Adipose tissue (tissue), 3 donors: ENCODE measurements around the gene GPR146. TPM values are rescaled to one million over a fixed set of nuclear protein-coding genes. Genes with fewer than 3 reads are reported as not detected.

Source experiments
- H3K27ac ChIP-seq: one replicate; pipeline ENCODE4 v1.5.1; 2013; ENCODE audit warnings: low read depth, low read length
- WGBS, 3 donors: extraction: QIAGEN DNeasy Blood & Tissue Kit; methylation state at CpG; one replicate each; pipeline ENCODE4 v1.1.7; 2013; 5-methylcytosine and 5-hydroxymethylcytosine counted together
- polyA plus RNA-seq, 3 donors: library from polyadenylated mRNA; stranded (reverse); fragments of 200-250 nt; gene quantifications; one replicate each; pipeline ENCODE4 v1.2.3, GENCODE V29; 2013
- donor health status: healthy with polysubstance abuse.
- donor health status: Bipolar disorder and iron deficiency.
- donor health status: healthy.

The GPR146 gene
- polyA plus RNA-seq, 3 donors, result 18.4 to 71.2 (median 41.9) TPM

DNA sequence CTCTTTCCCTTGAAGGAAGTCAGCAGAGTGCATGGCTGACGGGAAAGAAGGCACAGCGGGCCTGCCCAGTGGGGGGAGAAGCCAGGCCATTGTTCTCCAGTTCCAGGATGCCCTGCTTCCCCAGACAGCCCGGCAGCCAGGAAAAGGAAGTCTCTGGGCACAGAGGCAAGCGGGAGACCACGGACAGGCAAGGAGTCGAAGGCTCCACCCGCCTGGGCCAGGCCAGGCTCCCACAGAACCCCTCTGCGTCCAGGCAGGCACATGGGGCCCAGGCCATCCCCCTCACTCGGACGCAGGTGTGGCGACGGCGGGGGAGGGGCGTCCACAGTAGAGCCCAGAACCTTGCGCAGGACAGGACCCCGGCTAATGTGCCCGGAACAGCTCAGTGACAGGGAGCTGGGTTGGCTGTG lies 8.7 kb downstream of the GPR146 start:
- no peak overlapping the region for H3K27ac ChIP-seq

DNA sequence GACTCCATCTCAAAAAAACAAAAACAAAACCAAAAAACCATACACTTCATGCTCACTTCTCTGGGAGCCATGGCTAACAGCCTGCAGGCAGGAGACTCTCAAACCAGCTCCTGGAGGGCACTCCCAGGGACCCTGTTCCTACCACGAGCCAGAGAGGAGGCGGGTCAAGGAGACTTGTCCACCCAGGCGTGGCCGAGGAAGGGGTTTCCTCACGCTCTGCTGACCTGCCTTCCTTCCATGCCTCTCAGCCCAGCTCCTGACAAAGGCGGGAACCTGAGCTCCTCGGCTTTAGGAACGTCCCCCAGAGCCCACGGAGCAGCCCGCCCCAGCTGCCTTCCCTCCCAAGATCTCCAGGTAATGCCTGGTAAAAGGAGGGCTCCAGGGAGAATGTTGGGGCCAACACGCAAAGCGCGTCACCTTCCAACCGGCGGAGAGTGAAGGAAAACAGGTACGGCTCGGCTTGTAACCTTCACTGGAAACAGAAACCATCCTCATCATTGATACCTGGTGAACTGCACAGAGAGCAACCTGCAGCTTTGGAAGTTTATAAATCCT lies 9.5 kb downstream of the GPR146 start:
- no peak overlapping the region for H3K27ac ChIP-seq
- 81 to 88% (median 82%) methylated on average over 17 of the region's 17 CpGs for WGBS, 3 donors

More for the DNA sequence above, 8.7 kb downstream of the GPR146 start:
- 55 to 86% (median 63%) methylated on average over 17 of the region's 17 CpGs for WGBS, 3 donors

DNA sequence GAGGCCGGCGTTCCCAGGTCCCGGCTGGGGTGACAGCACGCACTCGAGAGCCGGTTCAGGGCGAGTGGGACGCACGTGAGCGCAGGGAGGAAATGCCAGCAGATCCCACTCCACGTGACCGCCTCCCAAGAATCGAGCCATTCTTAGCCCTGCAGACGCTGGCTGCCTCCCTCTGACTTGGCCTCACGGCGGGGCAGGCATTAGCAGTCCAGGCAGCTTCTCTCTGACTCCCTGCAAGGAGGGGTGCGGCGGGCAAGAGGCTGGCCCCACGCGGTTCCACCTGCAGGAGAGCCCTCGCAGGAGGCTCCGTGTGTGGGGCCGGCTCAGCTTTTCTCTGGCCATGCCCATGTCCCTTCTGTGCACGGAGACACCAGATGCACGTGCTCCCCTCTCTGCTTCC lies 10.1 kb downstream of the GPR146 start:
- 40 to 74% (median 59%) methylated on average over 21 to 25 of the region's 25 CpGs for WGBS, 3 donors
- no peak overlapping the region for H3K27ac ChIP-seq

DNA sequence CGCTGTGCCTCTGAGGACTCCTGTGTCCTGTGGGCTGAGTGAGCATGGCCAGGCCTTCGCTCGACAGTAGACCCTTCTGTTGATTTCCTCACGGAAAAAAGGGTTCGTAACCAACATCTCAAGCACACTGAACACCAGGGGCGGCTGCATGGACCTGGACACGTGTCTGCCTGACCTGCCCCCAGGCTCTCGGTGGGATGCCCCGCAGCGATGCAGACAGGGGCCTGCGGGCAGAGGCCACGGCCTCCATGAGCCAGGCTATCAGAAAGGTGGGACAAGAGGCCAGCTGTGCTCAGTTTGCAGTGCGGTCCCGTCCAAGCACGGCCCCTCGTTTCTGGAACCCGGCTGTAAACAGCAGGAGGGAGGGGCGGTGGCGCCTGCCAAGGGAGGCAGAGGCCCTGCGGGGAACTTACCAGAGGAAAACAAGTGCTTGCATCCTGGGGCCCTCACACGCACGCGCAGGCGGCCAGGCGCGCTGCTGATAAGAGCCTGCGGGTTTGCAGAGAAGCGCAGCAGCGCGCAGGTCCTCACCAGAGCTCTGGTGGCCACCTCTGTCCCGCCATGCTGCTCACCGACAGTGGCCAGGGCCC lies 10.6 kb downstream of the GPR146 start:
- H3K27ac ChIP-seq, result no peak overlapping the region
- WGBS, 3 donors, result 8 to 63% (median 17%) methylated on average over 31 to 32 of the region's 32 CpGs

DNA sequence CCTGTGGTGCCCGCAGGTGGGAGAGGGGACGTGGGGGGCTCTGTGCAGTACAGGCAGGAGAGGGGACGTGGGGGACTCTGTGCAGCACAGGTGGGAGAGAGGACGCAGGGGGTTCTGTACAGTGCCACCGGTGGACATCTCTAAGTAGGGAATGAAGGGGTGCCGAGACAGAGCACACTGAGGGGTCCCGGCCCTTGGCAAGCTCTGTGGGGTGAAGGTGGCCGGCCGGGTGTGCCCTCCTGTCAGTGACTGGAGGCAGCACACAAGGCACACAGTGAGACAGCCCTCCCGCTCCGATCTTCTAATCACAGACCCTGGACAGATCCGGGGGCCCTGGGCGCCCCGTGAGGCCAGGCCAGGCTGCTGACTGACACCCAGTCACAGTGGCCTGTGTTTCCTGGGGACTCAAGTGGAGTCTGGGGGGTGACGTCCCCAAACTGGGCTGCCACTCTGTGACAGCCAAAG lies 11.2 kb downstream of the GPR146 start:
- H3K27ac ChIP-seq, result no peak overlapping the region
- 22 to 67% (median 28%) methylated on average over 14 to 15 of the region's 15 CpGs for WGBS, 3 donors

DNA sequence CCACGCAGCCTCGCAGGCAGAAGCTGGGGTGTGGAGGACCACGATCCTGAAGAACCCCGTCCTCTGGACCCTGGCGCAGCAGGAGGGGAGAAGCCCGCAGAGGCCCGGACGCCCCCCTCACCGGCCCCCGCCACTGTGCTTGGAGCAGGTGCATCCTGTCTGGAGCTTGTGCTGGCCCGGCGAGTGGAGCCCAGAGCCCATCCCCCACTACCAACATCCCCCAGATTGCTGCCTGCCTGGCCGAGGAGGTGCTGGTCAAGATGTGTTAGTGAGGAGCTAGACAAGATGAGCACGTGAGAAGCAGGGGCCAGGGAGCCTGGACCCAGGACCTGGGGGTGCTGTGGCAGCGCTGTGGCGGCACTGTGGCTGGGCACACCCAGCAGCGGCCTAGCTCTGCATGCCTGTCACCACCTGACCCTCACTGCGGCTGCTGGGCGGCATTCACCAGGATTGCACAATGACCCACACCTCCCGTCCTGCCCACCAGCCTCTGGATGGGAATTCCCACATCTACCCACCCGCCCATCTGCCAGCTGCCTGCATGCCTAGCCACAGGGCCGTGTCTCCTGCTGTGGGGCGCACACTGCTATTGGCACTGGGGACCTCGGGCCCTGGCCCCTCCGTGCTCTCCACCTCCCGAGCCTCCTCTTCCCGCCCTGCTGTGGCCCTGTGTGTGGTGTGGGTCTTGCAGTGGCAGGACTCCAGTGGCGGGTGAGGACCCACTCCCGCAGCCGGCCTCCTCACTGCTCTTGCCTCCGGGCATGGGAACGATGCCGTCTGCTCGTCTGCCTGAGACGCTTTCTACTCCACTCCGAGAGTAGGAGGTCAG lies 11.8 kb downstream of the GPR146 start:
- WGBS, 3 donors, result 37 to 77% (median 46%) methylated on average over 36 of the region's 36 CpGs
- H3K27ac ChIP-seq, result no peak overlapping the region

DNA sequence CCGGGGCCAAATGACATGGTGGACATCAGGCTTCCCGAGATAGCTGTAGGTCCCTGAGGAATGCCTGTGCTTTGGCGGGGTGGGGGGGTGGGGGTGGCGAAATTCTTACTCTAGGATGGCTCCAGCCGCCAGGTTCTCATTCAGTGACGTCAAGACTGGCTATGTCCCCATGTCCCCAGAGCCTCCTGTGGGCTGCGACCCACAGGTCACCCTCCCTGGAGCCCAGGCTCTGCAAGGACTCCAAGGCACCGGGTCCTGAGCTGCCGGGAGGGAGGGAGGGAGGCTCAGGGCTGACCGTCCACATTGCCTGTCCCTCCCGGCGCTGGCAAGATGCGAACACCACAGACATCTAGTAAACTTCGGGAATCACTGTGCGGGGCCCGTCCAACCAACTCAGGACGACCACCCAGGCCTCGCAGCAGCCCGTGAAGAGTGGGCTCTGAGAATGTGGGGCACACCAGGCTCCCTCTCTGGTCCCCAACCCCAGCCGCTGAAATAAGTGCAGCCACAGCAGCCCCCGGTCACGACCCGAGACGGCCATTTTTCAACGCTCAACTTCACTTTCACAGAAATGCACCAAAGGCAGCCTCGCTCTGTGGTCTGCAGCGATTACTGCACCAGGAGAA lies 12.6 kb downstream of the GPR146 start:
- no peak overlapping the region for H3K27ac ChIP-seq
- 77 to 88% (median 84%) methylated on average over 27 of the region's 27 CpGs for WGBS, 3 donors

DNA sequence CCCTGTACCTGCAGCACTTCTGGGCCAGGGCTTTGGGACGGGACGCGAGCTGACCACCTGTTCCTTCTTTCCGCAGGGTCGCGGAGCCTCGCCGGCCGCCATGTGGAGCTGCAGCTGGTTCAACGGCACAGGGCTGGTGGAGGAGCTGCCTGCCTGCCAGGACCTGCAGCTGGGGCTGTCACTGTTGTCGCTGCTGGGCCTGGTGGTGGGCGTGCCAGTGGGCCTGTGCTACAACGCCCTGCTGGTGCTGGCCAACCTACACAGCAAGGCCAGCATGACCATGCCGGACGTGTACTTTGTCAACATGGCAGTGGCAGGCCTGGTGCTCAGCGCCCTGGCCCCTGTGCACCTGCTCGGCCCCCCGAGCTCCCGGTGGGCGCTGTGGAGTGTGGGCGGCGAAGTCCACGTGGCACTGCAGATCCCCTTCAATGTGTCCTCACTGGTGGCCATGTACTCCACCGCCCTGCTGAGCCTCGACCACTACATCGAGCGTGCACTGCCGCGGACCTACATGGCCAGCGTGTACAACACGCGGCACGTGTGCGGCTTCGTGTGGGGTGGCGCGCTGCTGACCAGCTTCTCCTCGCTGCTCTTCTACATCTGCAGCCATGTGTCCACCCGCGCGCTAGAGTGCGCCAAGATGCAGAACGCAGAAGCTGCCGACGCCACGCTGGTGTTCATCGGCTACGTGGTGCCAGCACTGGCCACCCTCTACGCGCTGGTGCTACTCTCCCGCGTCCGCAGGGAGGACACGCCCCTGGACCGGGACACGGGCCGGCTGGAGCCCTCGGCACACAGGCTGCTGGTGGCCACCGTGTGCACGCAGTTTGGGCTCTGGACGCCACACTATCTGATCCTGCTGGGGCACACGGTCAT lies 13.3 kb downstream of the GPR146 start:
- 93 to 97% (median 96%) methylated on average over 60 to 62 of the region's 62 CpGs for WGBS, 3 donors
- H3K27ac ChIP-seq, result no peak overlapping the region

DNA sequence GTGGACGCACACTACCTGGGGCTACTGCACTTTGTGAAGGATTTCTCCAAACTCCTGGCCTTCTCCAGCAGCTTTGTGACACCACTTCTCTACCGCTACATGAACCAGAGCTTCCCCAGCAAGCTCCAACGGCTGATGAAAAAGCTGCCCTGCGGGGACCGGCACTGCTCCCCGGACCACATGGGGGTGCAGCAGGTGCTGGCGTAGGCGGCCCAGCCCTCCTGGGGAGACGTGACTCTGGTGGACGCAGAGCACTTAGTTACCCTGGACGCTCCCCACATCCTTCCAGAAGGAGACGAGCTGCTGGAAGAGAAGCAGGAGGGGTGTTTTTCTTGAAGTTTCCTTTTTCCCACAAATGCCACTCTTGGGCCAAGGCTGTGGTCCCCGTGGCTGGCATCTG lies 14.0 kb downstream of the GPR146 start:
- H3K27ac ChIP-seq, result no peak overlapping the region
- WGBS, 3 donors, result 89 to 92% (median 91%) methylated on average over 13 of the region's 13 CpGs

DNA sequence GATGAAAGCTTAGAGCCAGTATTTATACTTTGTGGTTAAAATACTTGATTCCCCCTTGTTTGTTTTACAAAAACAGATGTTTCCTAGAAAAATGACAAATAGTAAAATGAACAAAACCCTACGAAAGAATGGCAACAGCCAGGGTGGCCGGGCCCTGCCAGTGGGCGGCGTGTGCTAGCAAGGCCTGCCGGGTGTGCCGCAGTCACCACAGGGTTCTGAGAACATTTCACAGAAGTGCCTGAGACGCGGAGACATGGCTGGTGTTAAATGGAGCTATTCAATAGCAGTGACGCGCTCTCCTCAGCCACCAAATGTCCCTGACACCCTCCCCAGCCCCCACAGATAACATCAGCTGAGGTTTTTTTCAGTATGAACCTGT lies 14.5 kb downstream of the GPR146 start:
- H3K27ac ChIP-seq, result no peak overlapping the region
- 83 to 84% (median 84%) methylated on average over 10 of the region's 10 CpGs for WGBS, 3 donors

DNA sequence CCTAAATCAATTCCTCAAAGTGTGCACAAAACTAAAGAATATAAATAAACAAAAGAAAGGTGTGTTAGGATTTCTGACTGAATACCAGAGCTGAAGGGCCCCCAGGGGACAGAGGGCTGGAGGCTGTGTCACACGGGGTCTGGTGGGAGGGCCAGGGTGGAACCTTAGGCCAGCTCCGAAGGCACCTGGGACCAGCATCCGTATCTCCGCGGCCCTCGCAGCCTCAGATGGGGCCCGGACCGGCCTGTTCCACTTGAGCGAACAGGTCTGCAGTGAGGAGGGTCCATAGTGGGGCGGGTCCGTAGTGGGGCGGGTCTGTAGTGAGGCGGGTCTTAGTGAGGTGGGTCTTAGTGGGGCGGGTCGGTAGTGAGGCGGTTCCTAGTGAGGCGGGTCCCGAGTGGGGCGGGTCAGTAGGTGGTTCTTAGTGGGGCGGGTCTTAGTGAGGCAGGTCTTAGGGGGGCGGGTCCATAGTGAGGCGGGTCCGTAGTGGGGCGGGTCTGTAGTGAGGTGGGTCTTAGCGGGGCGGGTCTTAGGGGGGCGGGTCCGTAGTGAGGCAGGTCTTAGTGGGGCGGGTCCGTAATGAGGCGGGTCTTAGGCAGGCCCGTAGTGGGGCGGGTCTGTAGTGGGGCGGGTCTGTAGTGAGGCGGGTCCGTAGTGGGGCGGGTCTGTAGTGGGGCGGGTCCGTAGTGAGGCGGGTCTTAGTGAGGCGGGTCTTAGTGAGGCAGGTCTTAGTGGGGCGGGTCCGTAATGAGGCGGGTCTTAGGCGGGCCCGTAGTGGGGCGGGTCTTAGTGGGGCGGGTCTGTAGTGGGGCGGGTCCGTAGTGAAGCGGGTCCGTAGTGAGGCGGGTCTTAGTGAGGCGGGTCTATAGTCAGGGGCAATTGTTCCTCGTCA lies 15.1 kb downstream of the GPR146 start:
- 39 to 54% (median 46%) methylated on average over 33 to 54 of the region's 55 CpGs for WGBS, 3 donors
- H3K27ac ChIP-seq, result no peak overlapping the region

DNA sequence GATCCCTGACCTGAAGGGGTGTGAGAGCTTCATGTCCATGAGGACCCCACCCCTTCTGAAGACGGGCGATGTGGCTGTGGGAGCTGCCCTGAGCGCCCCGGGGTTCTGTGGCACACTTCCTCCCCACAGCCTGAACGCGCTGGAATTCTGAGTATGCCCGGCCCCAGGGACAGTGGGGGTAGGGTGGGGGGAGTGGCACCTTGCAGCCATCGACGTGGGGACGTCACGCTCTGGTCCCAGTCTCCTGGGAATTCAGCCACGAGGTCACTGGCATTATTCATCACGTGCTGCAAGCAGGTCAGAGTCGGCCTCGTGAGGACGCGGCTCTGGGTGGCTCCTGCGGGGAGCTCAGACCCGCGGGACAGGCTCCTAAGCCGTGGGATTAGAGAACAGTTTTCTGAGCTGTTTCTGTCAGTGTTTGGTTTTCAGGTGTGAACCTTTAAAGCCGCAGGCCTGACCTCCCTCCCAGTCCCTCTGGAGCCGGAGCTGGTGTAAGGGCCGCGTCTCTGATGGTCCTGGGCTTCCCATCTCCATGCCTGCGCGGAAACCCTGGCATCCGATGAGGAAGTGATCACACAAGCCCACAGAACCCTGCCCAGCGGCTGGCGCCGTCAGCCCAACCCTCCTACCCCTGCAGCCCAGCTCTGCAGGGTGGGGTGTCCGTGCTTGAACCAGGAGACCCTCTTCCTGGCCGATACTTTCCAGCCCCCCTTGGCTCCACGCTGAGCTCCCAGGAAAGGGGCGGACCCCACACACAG lies 16.1 kb downstream of the GPR146 start:
- no peak overlapping the region for H3K27ac ChIP-seq
- WGBS, 3 donors, result 31 to 43% (median 38%) methylated on average over 35 of the region's 35 CpGs

DNA sequence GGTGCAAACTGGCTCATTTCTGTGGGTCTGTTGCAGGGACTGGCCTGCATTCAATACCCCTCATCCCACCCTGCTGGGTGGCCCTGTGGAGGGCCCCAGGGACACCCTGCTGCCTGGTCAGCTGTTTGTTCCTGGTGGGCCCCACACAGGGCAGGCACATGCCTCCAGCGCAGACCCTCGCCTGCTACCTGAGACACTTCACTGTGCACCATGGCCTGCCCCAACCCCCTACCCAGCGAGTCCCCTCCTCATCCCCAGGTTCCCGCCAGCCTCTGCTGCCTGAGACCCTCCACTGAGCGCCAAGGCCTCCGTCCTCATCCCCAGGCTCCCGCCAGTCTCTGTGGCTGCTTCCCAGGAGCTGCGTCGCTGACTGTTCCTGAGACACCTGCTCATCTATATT lies 16.8 kb downstream of the GPR146 start:
- no peak overlapping the region for H3K27ac ChIP-seq
- 93 to 96% (median 95%) methylated on average over 9 of the region's 9 CpGs for WGBS, 3 donors

DNA sequence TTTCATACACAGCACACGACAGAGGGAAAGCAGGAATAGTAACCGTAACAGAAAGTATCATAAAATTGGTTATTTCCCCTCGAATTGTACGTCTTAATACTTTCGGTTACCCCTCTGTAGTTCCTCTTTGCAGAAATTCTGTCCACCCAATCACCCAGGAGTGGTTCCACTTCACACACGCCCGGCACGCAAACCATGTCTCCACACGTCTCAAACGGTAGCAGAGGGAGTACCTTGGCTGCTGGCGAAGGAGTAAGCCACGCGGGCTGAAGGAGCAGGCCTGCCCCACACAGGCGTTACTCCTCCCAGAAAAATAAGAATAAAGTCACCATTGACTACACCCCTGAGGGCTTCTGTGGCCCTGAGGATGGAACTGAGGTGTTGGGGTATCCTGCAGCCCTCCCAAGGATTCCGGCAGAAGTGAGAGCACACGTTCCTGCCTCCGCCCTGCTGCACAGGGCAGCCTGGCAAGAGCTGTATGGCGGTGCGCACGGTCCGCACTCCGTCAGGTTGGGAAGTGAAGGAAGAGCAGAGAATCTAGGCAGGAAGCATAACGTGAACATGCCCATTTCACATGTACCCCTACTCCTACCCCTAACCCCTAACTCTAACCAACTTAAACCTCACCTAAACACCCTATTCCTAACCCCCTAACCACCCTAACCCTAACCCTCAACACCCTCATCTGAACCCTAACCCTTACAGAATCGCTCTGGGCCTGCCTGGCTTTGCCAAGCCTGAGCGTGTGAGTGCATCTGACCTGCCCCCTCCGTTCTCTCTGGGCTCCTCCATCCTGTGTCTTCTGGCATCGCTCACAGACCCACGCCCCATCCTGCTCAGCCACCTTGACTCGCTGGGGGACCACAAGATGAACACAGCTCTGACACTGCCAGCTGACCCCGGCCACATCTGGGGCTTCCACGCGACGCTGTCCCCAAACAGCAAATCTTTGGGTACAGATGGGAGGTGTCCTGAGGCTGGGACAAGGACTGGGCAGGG lies 18.2 kb downstream of the GPR146 start:
- H3K27ac ChIP-seq, result no peak overlapping the region
- 77 to 92% (median 80%) methylated on average over 33 of the region's 33 CpGs for WGBS, 3 donors

DNA sequence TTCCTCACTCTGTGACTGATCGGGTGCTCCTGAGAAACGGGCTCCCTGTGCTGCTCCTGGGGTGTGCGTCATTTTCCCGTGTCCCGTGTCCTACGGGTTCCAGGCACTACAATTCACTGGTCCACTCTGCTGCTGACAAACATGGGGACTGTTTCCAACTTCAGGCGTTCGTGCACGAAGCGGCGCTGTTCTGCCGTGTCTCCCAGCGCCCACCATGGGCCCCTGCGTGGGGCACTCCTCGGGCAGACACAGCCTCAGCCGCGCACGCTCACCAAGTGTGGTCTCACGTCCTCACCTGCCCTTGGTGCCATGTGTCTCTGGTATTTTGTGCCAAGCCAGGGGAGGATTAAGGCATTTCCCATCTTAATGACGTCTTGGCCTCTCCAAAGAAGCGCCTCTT lies 19.0 kb downstream of the GPR146 start:
- no peak overlapping the region for H3K27ac ChIP-seq
- 93 to 94% (median 93%) methylated on average over 21 of the region's 21 CpGs for WGBS, 3 donors

DNA sequence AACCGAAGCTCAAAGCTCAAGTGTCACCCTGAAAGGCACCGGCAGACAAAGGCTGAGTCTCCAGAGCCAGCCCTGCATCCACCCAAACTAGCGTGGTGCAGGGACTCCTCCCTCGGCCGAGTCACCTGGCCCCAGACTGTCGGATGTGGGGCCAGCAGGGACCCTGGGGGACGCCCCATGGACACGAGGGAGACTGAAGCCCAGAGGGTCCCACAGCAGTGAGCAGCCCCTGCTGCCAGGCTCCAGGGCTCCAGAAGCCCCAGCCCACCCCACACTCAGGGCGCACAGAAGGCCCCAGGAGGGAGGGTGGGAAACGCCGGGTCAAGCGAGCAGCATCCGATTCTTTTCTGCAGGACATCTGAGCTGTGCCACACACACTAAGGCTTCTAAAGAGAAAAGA lies 20.2 kb downstream of the GPR146 start:
- WGBS, 3 donors, result 79 to 88% (median 83%) methylated on average over 13 of the region's 13 CpGs
- H3K27ac ChIP-seq, result no peak overlapping the region
